ENCODE measurements around the gene PTTG2.
"Not testable (repeated sequence)": the region's sequence is repeated elsewhere in the genome, so short reads cannot be mapped to it uniquely, and the experiment has no call there.

The PTTG2 gene

DNA sequence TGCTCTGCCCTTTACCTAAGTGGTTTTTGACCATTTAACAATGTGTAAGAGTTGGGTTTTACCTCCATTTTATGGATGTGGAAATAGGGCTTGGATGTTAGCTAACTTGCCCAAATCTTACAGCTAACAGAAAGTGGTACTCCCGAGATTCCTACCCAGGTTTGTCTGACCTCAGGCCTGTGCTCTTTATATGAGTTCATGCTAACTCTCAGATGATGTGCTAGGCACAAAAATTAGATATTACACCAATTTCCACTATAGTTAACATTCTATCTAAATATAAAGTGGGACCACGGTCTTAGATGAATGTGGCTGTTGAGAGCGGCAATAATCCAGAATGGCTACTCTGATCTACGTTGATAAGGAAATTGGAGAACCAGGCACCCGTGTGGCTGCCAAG, at the start of gene PTTG2:
TSS of gene PTTG2 (plus strand) at position 301 of the 400 bp plus-strand sequence. CDS start at position 338, 37 bp downstream.
- TF ChIP-seq, protein P1, sequence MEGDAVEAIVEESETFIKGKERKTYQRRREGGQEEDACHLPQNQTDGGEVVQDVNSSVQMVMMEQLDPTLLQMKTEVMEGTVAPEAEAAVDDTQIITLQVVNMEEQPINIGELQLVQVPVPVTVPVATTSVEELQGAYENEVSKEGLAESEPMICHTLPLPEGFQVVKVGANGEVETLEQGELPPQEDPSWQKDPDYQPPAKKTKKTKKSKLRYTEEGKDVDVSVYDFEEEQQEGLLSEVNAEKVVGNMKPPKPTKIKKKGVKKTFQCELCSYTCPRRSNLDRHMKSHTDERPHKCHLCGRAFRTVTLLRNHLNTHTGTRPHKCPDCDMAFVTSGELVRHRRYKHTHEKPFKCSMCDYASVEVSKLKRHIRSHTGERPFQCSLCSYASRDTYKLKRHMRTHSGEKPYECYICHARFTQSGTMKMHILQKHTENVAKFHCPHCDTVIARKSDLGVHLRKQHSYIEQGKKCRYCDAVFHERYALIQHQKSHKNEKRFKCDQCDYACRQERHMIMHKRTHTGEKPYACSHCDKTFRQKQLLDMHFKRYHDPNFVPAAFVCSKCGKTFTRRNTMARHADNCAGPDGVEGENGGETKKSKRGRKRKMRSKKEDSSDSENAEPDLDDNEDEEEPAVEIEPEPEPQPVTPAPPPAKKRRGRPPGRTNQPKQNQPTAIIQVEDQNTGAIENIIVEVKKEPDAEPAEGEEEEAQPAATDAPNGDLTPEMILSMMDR (conservative IDR thresholded peaks at IDR 0.05; ENCODE audit: low read length) = no peak
- no peak for DNase-seq (ENCODE audit: low read depth)
- no peak within 1 kb of the TSS for H3K4me3 ChIP-seq (ENCODE audit: low read length)

DNA sequence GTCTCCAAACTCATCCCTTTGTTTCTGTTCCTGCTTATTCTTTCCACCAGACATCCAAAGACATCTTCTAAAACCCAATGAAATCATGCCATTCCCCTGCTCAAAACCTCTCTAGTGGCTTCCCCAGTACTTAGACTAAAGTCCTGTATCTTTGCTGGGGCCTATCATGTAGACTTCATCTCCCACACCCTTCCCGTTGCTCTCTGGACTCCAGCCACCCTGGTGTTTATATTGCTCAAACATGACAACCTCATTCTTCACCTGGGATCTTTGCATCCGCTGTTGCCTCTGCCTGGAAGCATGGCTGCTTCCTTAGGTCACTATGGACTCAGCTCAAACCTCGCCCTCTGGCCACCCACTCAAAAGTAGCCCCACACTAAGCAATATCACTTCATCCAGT, 45.7 kb upstream of the PTTG2 start:
- TF ChIP-seq, protein P1 (conservative IDR thresholded peaks at IDR 0.05; ENCODE audit: low read length) = no peak
- no peak overlapping the region for H3K4me3 ChIP-seq (ENCODE audit: low read length)
- no peak for DNase-seq (ENCODE audit: low read depth)

DNA sequence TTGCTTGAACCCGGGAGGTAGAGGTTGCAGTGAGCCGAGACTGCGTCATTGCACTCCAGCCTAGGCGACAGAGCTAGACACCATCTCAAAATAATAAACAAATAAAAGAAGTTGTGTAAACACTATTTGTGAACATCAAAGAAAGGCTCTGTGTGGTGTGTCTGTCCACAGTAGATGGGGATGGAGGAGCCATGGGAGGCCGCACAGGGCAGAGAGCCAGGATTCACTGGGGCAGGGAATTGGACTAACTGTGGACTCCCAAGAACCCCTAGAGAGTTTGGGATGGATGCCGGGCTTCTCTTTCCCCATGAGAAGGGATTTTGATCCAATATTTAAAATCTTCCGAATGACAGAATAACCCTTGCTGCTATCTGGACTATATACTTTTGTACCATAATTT, 42.8 kb upstream of the PTTG2 start:
- DNase-seq (ENCODE audit: low read depth) = no peak
- no peak overlapping the region for H3K4me3 ChIP-seq (ENCODE audit: low read length)
- TF ChIP-seq, protein P1 (conservative IDR thresholded peaks at IDR 0.05; ENCODE audit: low read length) = no peak

GRCh38 chr4:37918653-37919052, 41.5 kb upstream of the PTTG2 start:
- TF ChIP-seq, protein P1 (conservative IDR thresholded peaks at IDR 0.05; ENCODE audit: low read length) = no peak
- no peak overlapping the region for H3K4me3 ChIP-seq (ENCODE audit: low read length)
- no peak for DNase-seq (ENCODE audit: low read depth)

GRCh38 chr4:37922328-37922727, 37.9 kb upstream of the PTTG2 start:
- no peak overlapping the region for H3K4me3 ChIP-seq (ENCODE audit: low read length)
- TF ChIP-seq, protein P1 (conservative IDR thresholded peaks at IDR 0.05; ENCODE audit: low read length) = no peak
- DNase-seq (ENCODE audit: low read depth) = no peak

GRCh38 chr4:37923089-37923488, 37.1 kb upstream of the PTTG2 start:
- not testable (repeated sequence) for DNase-seq (ENCODE audit: low read depth); H3K4me3 ChIP-seq (ENCODE audit: low read length)

DNA sequence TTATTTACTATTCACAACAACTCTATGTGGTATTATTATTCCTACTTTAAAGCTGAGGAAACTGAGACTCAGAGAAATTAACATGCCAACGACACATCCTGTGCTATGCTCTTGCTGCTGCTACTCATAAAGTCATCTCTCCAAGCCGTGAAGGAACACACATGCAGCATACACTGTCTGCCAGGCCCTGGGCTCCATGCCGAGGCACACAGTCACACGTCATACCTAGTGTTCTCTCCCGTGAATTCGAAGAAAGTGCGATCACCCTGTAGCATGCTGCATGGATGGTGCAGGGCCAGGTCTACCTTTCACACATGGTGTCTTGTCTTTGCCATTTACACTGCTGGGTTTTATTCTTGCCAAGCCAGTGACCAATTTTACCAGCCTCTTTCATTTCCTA, 35.3 kb upstream of the PTTG2 start:
- DNase-seq (ENCODE audit: low read depth) = no peak
- TF ChIP-seq, protein P1 (conservative IDR thresholded peaks at IDR 0.05; ENCODE audit: low read length) = no peak
- no peak overlapping the region for H3K4me3 ChIP-seq (ENCODE audit: low read length)

DNA sequence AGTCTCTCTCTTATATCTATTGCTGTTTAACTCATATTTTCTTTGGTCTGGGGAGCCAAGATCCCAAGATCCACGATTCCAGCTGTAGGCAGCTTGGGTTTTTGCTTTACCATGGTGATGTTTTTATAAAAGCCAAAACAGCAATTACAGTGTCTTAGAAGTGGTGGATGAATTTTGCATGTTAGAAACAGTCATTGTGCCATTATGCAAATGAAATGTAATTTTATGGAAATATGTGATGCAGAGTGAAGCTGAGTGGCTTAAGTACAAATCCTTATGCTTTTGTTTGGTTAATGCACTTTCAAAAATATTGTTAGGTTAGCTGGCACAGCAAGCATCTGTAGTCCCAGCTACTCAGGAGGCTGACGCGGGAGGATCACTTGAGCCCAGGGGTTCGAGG, 32.8 kb upstream of the PTTG2 start:
- no peak for DNase-seq (ENCODE audit: low read depth)
- TF ChIP-seq, protein P1 (conservative IDR thresholded peaks at IDR 0.05; ENCODE audit: low read length) = no peak
- no peak overlapping the region for H3K4me3 ChIP-seq (ENCODE audit: low read length)

Measured in AG10803 (cell line).